HL-60/S4 treated with retinoic acid at 250 ng/mL for 4 days and 3 days (cell line): Measurements from ENCODE around the gene ITGB5.

Experiments used
- in situ Hi-C: fragments of 300-500 bp; cut with MboI; formaldehyde crosslinking; loops from 2 replicates; pipeline ENCODE4 v1.7.0; 2022; ENCODE audit warnings: low sequenced_read_pairs

Gene ITGB5

DNA sequence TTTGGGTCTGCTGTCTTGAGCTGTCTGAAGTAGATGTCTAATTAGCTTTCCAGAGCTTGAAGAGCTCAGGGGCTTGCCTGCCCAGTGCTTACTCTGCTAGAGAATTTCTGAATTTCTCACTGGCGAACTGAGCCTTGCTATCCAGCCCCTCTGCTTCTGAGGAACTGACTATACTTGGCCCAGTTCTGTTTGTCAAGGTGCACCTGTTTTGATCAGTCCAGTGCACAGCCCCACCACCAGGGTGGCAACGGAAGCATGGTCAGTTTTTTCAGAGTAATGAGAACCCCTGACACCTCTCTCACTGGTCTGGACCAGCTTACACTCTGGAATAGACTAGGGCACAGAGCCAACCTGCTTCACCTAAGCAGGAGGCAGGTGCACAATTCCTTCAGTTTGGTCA lies 25.2 kb downstream of the ITGB5 start:
- in situ Hi-C loops: no loop called here

DNA sequence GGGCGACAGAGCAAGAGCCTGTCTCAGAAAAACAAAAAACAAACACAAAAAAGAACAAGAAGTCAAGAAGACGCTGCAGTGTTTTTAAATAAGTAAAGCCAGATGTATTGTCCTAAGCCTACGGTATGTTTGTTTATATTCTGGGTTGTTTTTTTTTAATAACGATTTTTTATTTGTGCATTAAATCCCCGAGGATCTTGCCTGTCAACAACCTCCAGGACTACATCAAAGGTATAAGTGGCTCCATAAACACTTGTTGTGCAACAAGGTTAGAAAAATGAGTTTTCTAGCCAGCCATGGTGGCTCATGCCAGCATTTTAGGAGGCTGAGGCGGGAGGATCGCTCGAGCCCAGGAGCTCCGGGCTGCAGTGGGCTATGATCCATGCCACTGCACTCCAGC lies 26.1 kb downstream of the ITGB5 start:
- in situ Hi-C loops: no loop called here

DNA sequence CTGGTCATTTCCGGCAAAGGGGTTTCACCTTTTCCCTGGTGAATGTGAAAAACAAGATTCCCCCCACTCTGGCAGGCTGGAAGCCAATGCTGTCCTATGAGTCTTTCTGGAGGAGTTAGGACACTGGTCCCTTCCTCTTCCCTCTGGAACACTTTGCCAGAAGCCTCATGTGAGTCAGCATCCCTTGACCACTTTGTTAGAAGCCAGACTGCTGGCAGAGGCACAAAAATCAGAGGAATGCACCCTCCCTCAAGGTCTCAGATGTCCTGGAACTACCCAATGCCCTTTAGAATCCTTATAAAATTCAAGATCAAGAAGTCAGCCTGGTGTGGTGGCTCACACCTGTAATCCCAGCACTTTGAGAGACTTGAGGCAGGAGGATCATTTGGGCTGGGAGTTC lies 26.6 kb downstream of the ITGB5 start:
- in situ Hi-C loops: no loop called here

DNA sequence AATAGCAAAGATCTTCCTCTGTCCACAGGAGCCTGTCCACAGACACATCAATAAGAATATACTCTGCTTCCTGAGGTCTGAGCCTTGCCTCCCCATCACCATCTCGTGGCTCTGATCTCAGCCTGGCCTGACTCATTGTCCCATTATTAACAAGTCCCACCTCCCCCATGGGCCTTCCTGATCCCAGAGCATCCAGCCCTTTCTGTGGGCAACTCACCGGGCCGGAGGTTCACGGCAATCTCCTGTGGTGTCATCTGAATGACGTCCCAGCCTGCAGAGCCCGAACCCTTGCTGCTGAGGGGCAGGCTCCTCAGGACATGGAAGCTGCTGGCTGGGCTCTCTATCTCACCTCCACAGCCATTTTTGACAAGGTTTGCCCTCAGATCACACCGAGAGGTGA lies 28.1 kb downstream of the ITGB5 start:
- in situ Hi-C loops: no loop called here

DNA sequence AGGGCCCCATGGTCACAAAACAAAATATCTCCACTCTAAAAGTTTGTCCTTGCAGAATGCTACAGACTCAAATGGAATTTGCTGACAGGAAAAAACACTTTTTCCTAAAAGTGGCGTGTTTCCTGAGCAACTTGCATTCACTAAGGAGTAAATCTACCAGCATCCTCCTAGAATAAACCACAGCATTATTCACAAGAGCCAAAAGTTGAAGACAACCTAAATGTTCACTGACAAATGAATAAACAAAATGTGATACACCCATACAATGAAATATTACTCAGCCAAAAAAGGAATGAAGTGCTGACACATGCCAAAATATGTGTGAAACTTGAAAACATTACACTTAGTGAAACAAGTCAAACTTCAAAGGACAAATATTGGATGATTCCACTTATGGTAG lies 28.9 kb downstream of the ITGB5 start:
- in situ Hi-C loops: no loop called here

DNA sequence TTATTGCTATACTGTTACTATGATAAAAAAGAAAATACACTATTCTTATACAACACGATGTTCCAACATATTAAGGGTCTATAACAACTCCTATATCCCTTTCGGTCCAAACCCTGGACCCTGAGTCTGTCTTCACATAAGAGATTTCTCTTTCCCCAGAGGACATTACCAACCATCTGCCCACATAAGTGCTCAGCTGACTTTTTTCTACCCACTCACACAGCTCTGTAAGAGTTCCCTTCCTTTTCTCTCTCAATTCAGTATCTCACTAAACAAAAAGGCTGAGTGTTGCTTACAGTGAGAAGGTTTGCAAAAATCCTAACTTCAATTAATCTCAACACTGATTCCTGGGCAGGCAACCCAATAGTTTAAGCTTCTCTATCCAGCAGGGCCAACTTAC lies 30.5 kb downstream of the ITGB5 start:
- in situ Hi-C loops: no loop called here

DNA sequence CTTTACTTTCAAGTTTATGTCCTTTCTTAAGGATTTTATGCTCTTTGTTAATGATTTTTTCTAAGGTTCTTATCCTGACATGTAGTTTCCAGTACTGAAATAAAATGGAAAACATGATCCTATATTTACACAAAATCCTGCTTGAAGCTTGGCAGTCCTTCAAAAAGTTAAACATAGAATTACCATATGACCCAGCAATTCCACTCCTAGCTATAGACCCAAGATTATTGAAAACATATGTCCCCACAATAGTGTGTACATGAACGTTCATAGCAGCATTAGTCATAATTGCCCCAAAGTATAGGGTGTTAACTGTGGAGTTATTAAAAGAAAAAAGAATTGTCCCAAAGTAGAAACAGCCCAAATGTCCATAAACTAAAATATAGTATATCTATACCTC lies 33.2 kb downstream of the ITGB5 start:
- in situ Hi-C loops: no loop called here

DNA sequence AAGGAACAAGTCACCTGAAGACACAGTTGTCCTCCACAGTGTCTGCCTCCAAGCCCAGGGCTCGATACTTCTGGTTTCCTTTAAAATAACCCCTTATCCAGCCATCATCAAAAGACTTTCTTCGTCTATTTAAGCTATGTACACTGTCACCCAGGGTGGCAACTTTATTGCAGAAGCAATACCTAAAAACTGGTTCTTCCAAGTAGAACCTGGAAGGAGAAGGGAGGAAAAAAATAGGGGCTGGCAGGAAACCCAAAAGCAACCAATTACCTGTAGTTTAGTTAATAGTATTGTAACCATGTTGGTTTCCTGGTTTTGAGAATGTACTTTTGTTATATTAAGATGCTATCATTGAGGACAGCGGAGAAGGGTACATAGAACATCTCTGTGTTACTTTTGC lies 33.7 kb downstream of the ITGB5 start:
- in situ Hi-C loops: no loop called here

DNA sequence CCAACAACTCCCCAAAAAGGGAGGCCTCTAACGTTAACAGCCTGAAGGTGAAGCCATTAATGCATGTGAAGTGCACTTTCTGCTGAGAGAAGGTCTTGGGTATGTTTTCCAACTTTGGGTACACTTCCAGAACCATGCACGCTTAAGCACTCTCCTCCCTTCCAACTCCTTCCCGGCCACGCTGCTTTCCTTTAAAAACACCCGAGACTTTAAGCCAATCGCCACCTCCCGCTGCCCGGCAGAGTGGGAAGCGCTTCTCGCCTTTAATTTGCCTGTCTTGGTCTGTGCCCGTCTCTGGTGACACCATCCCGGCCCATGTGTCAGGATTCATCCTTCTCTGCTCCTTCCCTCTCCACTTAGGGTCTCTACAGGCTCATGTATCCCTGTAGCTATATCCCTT lies 35.3 kb downstream of the ITGB5 start:
- in situ Hi-C loops: no loop called here

DNA sequence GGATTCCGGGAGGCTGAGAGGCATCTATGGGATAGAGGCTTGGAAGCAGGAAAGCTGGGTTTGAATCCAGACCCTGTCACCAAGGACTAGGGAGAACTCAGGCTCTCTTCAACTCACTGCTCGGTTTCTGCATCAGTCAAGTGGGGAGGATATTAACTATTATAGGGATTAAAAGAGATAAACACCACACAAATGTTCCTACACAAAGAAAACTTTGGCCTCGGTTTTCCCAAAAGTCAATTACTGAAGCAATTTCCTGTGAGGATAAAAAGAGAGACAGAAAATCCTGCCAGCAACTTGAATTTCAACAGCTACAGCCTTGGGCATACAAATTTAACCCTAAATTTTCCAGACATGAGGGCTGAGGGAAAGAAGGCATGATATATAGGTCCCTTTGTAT lies 36.0 kb downstream of the ITGB5 start:
- in situ Hi-C loops: no loop called here

DNA sequence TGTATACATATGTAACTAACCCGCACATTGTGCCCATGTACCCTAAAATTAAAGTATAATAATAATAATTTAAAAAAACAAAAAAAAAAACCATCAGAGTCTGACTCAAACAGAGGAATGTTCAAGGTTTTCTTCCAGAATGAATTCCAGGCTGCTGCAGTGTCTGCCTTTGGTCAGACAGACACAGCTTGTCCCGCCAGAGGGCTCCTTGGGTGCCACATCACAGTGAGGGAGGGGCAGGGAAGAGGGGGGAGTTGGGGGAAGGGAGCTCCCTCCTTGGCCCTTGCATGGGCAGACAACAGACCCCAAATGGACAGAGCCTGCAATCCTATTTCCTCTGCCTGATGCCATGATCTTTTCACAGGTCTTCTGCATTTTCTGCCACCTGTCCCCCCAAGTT lies 36.5 kb downstream of the ITGB5 start:
- in situ Hi-C loops: no loop called here

DNA sequence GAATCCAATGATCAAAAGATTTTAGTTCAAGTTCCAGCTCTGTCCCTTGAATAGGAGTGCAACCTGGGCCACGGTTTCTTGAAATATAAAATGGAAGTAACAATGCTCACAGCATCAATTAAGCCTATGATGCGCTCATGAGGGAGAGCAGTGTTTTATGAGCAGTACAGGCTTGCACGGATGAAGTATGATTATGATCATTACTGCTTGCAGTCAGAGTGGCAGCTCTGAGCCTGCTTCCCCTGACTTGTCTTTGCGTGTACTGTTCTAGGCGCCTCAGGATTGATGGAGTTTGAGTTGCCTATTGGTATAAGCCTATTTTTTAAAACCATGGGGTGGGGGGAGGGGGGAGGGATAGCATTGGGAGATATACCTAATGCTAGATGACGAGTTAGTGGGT lies 37.0 kb downstream of the ITGB5 start:
- in situ Hi-C loops: no loop called here

DNA sequence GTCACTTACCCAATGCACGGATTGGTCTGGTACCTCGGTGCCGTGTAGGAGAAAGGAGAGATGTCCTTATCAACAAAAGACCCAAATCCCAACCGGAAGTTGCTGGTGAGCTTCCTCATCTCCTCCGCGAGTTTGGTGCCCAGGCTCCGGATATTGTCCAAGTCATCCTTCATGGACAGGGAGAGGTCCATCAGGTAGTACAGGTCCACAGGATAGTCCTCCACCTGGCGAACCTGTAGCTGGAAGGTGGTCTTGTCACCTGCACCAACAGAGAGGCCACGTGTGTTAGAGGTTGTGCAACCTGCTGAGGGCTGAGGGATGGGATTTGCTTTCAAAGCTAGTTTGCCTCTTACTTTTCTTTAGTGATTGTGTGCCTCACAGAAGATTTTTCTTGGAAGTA lies 38.9 kb downstream of the ITGB5 start:
- in situ Hi-C loops: no loop called here

DNA sequence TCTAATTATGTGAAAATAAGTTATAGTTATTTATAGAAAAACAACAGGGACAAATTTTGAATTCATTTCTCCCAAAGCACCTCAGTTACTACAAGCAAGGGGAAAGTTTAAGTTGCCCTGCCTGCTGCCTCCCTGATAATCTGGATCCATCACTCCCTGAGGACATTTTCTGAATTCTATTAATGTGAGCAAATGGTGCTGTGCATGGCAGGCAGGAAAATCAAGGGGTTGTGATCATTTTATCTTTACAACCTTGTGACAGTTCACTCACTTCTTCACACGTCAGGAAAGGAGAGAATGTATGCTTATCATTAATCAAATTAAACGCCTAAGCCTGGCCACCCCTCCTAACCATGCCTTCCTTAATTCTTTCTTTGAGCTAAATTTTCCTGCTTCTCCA lies 39.3 kb downstream of the ITGB5 start:
- in situ Hi-C loops: no loop called here

DNA sequence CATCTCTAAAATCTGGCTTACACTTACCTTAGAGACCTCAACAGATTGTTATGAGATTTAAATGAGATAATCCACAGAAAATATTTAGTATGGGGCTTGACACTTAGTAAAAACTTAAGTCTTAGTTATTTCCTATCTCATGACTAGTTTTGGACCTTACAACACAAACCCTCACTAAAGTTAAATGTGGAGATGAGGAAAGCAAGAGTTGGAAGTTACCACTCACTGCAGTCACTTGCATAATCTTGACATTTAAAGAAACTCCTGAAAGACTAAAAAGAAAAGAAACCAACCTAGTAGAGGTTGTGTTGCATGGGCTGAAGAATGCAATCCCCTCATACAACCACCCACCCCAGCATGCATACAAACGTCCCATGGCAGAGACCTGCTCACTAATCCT lies 40.1 kb downstream of the ITGB5 start:
- in situ Hi-C loops: no loop called here

DNA sequence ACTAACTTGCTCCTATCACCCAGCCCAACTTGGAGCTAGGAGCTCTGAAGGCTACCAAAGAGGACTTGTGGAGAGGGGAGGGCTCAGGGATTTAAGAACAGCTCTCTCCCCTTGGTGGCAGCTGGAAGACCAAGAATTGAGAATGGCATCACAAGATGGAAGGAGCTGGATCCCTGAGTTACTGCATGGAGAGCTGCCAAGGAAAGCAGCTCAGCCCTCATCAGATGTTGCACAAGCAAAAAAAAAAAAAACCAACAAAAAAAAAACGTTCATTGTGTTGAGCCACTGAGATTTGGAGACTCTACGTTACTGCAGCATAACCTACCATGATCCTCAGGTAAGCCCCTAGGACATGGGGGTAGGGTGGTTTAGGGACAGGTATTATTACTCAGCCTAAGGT lies 41.0 kb downstream of the ITGB5 start:
- in situ Hi-C loops: no loop called here

DNA sequence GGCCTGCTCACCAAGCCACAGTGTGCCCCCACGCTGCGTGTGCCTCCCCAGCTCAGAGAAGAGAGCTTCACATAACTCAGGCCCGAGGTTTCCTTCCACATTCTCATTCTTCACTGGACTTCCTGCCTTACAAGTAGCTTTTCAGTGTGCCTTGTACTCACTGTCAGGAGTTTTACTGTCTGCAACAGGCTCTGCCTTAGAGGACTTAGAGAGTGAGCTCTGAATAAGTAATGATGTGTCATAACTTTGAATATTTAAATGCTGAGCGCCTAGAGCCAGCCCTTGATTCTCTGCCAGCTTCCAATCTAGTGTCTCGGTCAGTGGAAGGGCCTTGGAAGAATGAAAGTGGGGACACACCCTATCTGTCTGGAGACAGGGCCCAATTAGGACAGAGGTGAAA lies 41.8 kb downstream of the ITGB5 start:
- in situ Hi-C loops: no loop called here

DNA sequence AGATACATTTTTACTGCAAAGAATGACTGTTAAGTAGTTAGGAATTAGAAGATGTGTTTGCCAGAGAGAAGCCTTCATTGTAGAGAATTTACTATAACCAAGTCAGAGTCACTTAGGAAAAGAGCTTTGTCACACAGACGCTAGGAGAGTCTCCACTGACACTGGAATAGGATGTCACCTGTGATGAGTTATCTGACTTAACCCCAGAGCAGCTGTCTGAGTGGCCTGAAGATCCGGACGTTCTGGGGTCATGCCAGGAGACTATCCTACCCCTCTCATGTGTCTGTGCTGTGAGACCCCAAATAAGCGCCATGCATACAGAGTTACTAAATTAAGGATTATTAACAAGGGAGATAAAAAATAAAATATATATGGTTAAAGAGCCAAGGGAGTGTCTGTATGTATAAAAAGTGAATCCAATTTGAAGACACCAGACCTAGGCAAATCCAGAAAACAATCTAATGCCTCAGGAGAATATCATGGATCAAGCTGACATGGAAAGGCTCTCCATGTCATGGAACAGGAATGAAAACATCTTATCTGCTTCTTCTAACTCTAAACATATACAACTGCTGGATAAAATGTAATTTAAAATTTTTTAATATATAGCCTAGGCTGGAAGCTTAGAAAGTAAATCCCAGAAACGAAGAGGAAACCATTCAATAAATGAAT lies 43.5 kb downstream of the ITGB5 start:
- in situ Hi-C loops: no loop called here

DNA sequence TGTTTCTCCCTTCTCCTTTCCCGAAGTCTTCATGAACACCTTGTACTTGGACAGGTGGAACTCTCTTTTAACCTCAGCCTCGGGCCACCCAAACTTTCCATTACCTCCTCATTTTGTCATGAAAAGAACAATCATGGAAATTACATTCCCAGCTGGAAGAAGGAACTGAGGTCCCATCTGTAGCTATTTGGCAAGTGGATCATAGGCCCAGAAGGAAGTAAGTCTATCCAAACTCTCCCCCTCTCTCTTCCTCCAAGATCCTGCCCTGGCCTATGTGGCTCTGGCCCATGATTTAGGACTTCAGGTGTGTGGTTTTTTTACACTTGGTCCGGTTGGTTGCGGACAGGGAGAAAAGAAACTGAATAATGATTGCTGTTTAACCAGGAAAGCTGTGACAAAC lies 44.1 kb downstream of the ITGB5 start:
- in situ Hi-C loops: no loop called here

DNA sequence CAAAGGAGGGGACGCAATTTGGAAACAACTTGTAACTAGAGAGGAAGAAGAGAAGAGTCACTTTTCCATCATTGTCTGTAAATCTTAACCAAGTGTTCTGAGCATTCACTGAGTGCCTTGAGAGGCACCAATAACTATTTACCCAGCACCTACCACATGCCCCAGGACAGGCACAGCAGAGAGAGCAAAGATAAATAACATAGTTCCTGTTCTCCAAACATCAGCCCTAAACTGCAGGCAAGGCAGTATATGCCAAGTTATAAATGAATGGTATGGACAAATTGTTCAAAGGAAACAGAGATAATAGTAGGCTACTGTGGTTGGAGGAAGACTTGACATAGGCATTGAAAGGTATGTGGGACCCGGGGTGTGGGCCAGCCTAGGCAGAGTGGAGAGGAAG lies 45.6 kb downstream of the ITGB5 start:
- in situ Hi-C loops: no loop called here

DNA sequence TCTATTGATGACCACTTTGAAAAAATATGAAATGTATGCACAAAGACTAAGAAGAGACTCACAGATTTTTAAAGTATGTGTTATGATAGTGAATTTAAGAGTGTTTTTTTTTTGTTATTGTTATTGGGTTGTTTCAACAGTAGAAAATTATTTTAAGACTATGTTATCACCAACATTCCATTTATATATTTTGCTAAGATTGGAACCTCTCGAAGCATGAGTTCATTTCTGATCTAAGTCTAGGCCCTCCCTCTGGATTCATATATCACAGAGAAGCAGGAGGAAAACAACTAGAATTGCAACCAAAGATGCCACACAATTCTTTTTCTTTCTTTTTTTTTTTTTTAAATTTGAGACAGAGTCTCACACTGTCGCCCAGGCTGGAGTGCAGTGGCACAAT lies 46.8 kb downstream of the ITGB5 start:
- in situ Hi-C loops: no loop called here

DNA sequence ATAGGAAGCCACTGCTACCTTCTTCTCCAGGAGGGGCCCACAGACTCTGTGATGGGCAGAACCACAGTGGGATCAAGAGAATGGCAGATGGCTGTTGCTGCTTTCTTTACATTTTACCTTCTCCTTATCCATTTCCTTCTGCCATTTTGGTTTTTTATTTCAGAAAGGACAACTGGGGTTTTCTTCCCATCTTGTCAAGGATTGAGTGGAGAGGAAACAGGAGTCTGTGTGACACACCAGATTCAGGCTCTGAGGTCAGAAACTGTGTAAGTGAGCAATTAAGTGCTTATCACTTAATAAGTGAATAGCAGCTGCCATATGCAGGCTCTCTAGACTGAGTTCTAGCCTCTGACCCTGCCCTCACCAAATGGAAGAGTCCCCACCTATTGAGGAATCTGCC lies 47.3 kb downstream of the ITGB5 start:
- in situ Hi-C loops: no loop called here

DNA sequence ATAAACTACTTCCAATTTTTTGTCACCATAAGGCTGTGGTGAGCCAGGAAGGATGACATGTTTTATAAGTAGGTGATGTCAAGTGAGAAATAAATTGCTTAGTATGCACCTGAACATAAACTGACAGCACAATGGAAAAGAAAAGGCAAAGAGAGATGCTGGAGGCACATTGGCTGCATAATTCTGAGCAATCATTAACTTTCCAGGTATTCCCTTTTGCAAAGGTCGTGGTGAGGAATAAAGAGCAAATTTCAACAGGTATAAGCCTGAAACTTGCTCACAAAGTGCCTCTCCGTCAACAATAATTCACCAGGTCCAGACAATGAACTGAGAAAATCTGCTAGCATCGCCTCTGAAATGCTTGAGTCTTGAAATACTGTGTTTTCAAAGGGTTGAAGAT lies 48.2 kb downstream of the ITGB5 start:
- in situ Hi-C loops: no loop called here

DNA sequence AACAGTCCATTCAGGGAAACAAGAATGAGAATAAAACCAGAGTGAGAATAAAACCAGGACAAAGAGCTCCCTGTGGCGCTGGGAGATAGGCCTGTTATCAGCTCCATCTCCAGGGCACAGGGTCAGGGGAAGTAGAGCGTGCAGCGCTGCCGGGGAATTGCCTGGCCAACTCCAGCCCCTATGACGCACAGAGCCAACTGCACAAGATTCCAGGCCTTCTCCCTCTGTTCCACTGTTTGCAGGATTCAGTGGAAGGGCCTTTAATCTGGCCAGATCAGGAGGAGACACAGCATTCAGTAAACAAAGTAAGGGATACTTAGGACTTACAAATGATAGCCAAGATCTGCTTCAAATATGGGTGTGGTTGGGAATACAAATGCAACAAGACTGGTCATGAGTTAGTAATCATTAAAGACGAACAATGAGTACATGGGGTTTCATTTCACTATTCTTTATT lies 49.4 kb downstream of the ITGB5 start:
- in situ Hi-C loops: no loop called here
